OCI-LY3 (cell line): ENCODE data around the gene TAF11L11.

Source experiments
- EZH2phosphoT487 ChIP-seq: fragments of 200-600 bp; shearing (Covaris generic); IDR thresholded peaks from 2 replicates; pipeline ENCODE4 v1.6.1; 2018; ENCODE audit warnings: antibody characterized with exemption, mixed run types, low read depth
- TF ChIP-seq, protein P1 (sequence below): fragments of 200-600, 300-600 bp; sonication (generic); IDR thresholded peaks from 2 replicates; pipeline ENCODE4 v1.5.1; 2014; ENCODE audit warnings: antibody characterized with exemption, low read length, low read depth

GRCh38 chr5:17634160-17634559 lies 30.2 kb downstream of the TAF11L11 start, which contains the start of gene TAF11L14:
- TF ChIP-seq, protein P1, sequence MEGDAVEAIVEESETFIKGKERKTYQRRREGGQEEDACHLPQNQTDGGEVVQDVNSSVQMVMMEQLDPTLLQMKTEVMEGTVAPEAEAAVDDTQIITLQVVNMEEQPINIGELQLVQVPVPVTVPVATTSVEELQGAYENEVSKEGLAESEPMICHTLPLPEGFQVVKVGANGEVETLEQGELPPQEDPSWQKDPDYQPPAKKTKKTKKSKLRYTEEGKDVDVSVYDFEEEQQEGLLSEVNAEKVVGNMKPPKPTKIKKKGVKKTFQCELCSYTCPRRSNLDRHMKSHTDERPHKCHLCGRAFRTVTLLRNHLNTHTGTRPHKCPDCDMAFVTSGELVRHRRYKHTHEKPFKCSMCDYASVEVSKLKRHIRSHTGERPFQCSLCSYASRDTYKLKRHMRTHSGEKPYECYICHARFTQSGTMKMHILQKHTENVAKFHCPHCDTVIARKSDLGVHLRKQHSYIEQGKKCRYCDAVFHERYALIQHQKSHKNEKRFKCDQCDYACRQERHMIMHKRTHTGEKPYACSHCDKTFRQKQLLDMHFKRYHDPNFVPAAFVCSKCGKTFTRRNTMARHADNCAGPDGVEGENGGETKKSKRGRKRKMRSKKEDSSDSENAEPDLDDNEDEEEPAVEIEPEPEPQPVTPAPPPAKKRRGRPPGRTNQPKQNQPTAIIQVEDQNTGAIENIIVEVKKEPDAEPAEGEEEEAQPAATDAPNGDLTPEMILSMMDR, result no peak
- no peak for TF ChIP-seq EZH2phosphoT487
